Mesodermal cell (in vitro differentiated cells): Measurements from ENCODE around the gene DDX50. TPM values are rescaled to one million over a fixed set of nuclear protein-coding genes. Genes with fewer than 3 reads are reported as not detected.
"Not testable (repeated sequence)": the region's sequence is repeated elsewhere in the genome, so short reads cannot be mapped to it uniquely, and the experiment has no call there.

ENCODE experiments used
- H3K27ac ChIP-seq: 2 replicates; pipeline ENCODE4 v1.7.0; 2013; ENCODE audit warnings: mild to moderate bottlenecking, low read depth, low read length, moderate library complexity; ENCODE audit not compliant: severe bottlenecking
- H3K36me3 ChIP-seq: 2 replicates; pipeline ENCODE4 v1.7.1; 2013; ENCODE audit warnings: mild to moderate bottlenecking, low read length, moderate library complexity; ENCODE audit not compliant: control insufficient read depth, insufficient read depth
- H3K4me1 ChIP-seq: one replicate; pipeline ENCODE4 v1.7.1; 2013; ENCODE audit warnings: mild to moderate bottlenecking, low read length; ENCODE audit not compliant: insufficient read depth, control insufficient read depth, poor library complexity, severe bottlenecking
- H3K4me3 ChIP-seq: 2 replicates; pipeline ENCODE4 v1.7.0; 2013; ENCODE audit warnings: low read length, control low read depth, mild to moderate bottlenecking; ENCODE audit not compliant: insufficient read depth, poor library complexity, severe bottlenecking; ENCODE audit errors: extremely low read depth
- H3K9me3 ChIP-seq: 2 replicates; pipeline ENCODE4 v1.7.1; 2013; ENCODE audit warnings: mild to moderate bottlenecking, low read length, moderate library complexity; ENCODE audit not compliant: control insufficient read depth
- WGBS, 2 experiments: methylation state at CpG; one replicate each; pipeline ENCODE4 v1.1.5; 2013; ENCODE audit warnings: missing lambda C conversion rate in 2 of 2; ENCODE audit not compliant: insufficient coverage in 2 of 2; 5-methylcytosine and 5-hydroxymethylcytosine counted together
- polyA plus RNA-seq, 2 experiments: library from polyadenylated mRNA; stranded (reverse); fragments of 50-300 nt; gene quantifications; one replicate each; pipeline ENCODE4 v1.2.3, GENCODE V29; 2013

DDX50 gene, protein sequence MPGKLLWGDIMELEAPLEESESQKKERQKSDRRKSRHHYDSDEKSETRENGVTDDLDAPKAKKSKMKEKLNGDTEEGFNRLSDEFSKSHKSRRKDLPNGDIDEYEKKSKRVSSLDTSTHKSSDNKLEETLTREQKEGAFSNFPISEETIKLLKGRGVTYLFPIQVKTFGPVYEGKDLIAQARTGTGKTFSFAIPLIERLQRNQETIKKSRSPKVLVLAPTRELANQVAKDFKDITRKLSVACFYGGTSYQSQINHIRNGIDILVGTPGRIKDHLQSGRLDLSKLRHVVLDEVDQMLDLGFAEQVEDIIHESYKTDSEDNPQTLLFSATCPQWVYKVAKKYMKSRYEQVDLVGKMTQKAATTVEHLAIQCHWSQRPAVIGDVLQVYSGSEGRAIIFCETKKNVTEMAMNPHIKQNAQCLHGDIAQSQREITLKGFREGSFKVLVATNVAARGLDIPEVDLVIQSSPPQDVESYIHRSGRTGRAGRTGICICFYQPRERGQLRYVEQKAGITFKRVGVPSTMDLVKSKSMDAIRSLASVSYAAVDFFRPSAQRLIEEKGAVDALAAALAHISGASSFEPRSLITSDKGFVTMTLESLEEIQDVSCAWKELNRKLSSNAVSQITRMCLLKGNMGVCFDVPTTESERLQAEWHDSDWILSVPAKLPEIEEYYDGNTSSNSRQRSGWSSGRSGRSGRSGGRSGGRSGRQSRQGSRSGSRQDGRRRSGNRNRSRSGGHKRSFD
- polyA plus RNA-seq (2013, experiment 1 of 2): 50.0 TPM
- 56.9 TPM for polyA plus RNA-seq (2013, experiment 2 of 2)

DNA sequence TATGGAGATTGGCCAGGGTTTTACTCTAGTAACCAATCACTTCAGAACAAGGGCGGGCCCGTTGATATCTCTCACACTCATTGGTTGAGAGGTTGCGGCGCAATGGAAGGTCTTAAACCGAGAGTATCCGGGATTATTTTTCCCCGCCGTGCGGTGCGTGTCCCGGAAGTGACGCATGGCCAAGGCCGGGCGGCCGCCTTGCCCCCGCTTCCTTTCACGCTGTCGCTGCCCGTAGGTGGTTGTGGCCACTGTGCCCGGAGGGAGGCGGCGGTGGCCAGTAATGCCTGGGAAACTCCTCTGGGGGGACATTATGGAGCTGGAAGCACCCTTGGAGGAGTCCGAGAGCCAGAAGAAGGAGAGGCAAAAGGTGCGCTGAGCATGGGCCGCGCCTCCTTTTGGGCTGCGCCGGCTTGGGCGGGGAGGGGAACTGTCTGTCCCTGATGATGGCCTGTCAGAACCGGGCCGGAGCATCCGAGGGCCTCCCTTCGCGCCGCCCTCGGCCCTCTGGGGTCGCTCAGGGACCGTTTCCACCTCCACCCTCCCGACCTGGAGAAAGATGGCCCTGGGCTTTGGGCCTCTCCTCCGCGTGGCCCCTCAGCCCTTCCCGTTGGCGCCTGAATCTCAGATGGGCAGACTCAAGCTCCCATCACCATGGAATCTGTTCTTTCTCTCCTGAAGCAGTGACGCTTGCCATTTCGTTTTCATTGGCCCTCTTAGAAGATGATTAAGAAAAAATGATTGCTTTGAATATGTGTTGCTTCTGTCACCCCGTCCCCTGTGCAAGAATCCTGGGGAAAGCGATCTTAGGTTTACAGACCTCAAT is at the start of gene DDX50:
DDX50 (plus strand) TSS at position 211 of the 823 bp plus-strand sequence; CDS start at position 281, 70 bp downstream.
- Histone ChIP-seq H3K4me1 (no peaks in the 10 kb centered on the region), H3K9me3 (no peaks in the 10 kb centered on the region), H3K4me3 (peak within 1 kb of the TSS; percentile 89), H3K36me3 (peaks cover 7% of the 10 kb centered on the region), H3K27ac (peak within 1 kb of the TSS; percentile 100)
- WGBS, 2 experiments: 0 to 1% methylated on average over 42 to 44 of the region's 47 CpGs

DNA sequence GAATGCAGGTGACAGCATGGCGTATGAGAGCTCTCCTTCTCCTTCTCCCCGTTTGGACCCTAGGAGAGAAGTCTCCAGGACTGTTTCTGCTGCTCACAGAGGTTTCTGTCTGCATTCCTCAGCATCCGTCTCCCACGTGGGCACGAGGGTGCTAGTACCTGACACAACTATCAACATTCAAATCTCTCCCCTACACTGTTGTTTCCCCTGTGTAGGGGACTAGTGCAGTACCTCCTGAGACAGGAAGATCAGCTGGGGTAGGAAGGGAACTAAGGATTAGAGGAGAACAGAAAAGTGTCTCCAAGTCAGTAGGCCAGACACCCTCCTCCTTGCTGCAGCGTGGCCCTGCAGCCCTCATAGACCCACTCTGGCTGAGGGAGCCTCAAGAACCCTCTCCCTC is 44.8 kb upstream of the DDX50 start:
- Histone ChIP-seq H3K4me1 (no peaks in the 10 kb centered on the region), H3K9me3 (peaks cover 16% of the 10 kb centered on the region), H3K27ac (no peak overlapping the region), H3K4me3 (no peak overlapping the region), H3K36me3 (no peaks in the 10 kb centered on the region)
- WGBS, 2 experiments: 70 to 81% methylated on average over 3 to 4 of the region's 6 CpGs

DNA sequence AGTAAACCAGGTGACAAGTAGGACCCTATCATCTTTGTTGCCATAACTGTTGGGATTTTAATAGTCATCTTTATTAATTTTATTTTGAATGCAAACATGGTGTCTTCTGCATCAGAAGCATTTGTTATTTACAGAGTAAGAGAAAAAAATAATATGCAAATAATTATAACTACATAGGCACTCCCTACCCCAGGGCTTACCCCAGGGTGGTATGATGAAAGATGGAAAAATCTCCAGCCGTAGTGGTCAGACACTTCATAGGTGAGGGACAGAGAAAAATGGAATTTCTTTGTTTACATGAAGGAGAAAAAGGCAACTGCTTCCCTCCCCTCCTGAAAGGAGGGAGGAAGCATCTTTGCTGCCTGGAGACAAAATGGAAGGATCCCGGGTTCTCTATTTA is 44.1 kb upstream of the DDX50 start:
- 83 to 100% methylated on average over 1 of the region's 2 CpGs for WGBS, 2 experiments
- Histone ChIP-seq H3K36me3 (no peaks in the 10 kb centered on the region), H3K4me3 (no peak overlapping the region), H3K27ac (no peak overlapping the region), H3K4me1 (no peaks in the 10 kb centered on the region), H3K9me3 (peaks cover 23% of the 10 kb centered on the region)

DNA sequence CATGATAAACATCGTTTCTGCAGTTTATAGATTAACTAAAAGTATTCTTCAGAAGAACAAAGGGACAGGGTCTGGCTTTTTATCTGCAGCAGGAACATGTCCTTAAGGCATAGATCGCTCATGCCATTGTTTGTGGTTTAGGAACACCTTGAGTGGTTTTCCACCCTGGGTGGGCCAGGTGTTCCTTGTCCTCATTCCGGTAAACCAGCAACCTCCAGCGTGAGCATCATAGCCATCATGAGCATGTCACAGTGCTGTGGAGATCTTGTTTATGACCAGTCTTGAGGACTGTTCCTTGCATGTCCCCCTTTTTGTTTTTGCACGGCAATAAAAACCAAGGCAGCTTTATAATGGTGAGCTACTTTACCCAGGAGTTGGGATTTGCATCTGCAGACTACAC is 39.9 kb upstream of the DDX50 start:
- H3K4me3 ChIP-seq: no peak overlapping the region

DNA sequence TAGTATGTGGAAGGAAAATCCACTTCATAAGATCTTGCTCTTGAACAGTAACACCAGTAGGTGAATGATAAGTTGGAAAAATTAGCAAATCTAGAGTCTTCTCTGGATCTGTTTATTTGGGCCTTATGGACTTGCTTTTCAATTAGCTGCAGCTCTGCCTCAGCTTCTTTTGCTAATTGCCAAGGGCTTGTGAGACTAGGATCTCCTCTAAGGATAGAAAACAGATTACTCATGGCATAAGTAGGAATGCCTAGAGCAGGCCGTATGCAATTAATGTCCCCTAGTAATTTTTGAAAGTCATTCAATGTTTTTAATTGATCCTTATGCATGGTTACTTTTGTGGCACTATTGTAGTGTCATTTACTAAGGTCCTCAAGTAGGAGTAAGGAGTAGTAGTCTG is 36.5 kb upstream of the DDX50 start:
- no peaks in the 10 kb centered on the region for H3K36me3 ChIP-seq
- no peak overlapping the region for H3K4me3 ChIP-seq
- 100% methylated on average over 1 of the region's 1 CpG; no CpG with 5 or more reads in 1 of the 2 experiments for WGBS, 2 experiments
- no peak overlapping the region for H3K27ac ChIP-seq
- peaks cover 37% of the 10 kb centered on the region for H3K9me3 ChIP-seq
- H3K4me1 ChIP-seq: no peaks in the 10 kb centered on the region

More for the DNA sequence above, 39.9 kb upstream of the DDX50 start:
- WGBS, 2 experiments: 93% methylated on average over 2 of the region's 5 CpGs; no CpG with 5 or more reads in 1 of the 2 experiments
- Histone ChIP-seq H3K4me1 (no peaks in the 10 kb centered on the region), H3K9me3 (peaks cover 26% of the 10 kb centered on the region), H3K36me3 (no peaks in the 10 kb centered on the region), H3K27ac (no peak overlapping the region)

DNA sequence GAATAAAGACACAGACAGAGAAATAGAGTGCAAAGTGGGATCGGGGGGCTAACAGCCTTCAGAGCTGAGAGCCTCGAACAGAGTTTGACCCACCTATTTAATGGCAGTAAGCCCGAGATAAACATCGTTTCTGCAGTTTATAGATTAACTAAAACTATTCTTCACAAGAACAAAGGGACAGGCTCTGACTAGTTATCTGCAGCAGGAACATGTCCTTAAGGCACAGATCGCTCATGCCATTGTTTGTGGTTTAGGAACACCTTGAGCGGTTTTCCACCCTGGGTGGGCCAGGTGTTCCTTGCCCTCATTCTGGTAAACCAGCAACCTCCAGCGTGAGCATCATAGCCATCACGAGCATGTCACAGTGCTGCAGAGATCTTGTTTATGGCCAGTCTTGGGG is 32.9 kb upstream of the DDX50 start:
- WGBS, 2 experiments: 89 to 97% methylated on average over 6 of the region's 8 CpGs
- not testable (repeated sequence) for H3K27ac ChIP-seq, H3K4me3 ChIP-seq, H3K36me3 ChIP-seq
- Histone ChIP-seq H3K9me3 (peaks cover 13% of the 10 kb centered on the region), H3K4me1 (peaks cover 16% of the 10 kb centered on the region)

DNA sequence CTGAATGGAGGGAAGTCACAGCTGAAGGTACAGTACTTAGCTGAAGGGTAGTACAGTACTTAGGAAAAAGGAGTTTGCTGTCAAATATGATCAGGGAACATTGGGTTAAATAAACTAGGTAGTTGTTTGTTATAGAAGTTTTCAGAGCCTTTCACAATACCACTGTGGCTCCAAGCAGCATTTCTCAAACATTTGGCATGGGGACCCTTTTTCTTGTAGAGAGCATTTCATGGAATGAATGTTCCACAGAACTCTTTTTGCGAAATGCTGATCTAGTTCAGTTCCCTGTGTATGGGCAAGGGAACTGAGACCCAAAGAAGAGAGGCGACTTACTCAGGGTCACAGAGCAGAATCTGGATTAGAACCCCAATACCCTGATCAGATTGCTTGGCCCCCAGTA is 31.5 kb upstream of the DDX50 start:
- 44 to 60% methylated on average over 1 to 2 of the region's 2 CpGs for WGBS, 2 experiments
- H3K4me1 ChIP-seq: peaks cover 16% of the 10 kb centered on the region
- no peak overlapping the region for H3K4me3 ChIP-seq
- H3K9me3 ChIP-seq: peaks cover 13% of the 10 kb centered on the region
- no peak overlapping the region for H3K27ac ChIP-seq
- H3K36me3 ChIP-seq: no peaks in the 10 kb centered on the region

DNA sequence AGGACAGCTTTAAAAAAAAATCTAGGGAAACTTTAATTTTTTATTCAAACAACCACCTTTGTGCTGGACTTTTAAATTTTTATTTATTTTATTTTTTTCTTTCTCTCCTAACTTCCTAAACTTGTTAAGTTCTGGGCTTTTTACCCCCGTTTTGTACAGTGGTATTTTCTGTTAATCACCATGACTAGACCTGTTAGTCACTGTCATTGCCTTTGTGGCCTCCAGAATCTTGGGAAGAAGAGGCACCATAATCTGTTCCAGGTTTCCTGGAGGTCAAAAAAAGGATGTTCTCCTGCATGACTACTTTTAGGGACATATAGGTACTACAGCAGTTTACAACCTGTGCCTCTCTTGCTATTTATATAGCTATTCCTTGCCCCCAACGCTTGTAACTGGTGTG is 31.1 kb upstream of the DDX50 start:
- Histone ChIP-seq H3K9me3 (peaks cover 13% of the 10 kb centered on the region), H3K4me3 (no peak overlapping the region), H3K36me3 (no peaks in the 10 kb centered on the region), H3K27ac (no peak overlapping the region), H3K4me1 (peaks cover 16% of the 10 kb centered on the region)
- WGBS, 2 experiments: 44% methylated on average over 1 of the region's 2 CpGs; no CpG with 5 or more reads in 1 of the 2 experiments

DNA sequence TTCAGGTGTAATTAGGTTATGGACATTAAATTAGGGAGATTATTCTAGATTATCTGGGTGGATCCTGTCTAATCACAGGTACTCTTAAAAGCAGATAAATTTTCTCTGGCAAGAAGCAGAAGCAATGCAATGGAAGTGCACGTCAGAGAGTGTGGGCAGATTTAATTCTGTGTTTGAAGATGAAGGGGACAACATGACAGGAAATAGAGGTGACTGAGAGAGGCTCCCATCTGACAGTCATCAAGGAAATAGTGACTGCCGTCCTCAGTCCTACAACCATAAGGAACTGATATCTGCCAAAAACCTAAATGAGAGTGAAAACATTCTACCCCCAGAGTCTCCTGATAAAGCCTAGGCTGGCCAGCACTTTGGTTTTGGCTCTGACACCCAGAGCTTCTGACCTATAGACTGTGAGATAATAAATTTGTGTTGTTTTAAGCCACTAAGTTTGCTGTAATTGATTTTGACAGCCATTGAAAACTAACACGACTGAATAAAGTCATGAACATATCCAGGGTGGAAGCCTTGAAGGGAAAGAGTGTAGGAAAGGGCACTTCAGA is 30.5 kb upstream of the DDX50 start:
- 55 to 73% methylated on average over 2 of the region's 3 CpGs for WGBS, 2 experiments
- peak overlapping the region; percentile 90 for H3K27ac ChIP-seq
- peaks cover 16% of the 10 kb centered on the region for H3K4me1 ChIP-seq
- H3K36me3 ChIP-seq: no peaks in the 10 kb centered on the region
- H3K9me3 ChIP-seq: peaks cover 13% of the 10 kb centered on the region
- no peak overlapping the region for H3K4me3 ChIP-seq

DNA sequence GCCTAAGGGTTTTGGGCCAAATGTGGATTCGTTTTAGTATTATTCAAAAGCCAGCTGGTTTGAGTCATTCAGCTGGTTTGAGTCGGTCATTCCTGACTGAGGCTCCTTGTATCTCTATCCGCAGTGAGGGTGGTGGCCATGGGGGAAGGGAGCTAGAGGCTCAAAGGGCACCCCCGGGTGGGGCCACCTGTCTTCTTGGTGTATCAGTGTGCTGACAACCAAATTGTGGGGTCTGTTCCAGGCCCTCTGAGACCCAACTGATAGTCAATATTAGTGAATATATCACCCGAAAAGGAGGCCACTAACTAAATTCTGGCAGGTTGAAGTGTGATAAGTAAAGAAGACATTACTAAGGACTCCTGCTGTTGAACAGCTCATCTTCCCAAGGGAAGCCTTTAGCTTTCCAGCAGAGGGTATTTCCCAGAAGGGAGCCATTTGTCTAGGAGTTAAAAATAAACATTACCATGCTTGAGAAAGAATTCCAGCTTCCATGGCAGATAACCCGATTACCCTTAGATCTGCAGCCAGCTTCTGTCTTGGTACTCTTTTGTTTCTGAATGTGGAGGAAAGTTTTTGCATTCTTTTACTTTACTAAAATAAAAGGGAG is 29.9 kb upstream of the DDX50 start:
- Histone ChIP-seq H3K36me3 (no peaks in the 10 kb centered on the region), H3K27ac (peak overlapping the region; percentile 90), H3K9me3 (peaks cover 13% of the 10 kb centered on the region), H3K4me1 (peaks cover 16% of the 10 kb centered on the region), H3K4me3 (no peak overlapping the region)
- 25 to 40% methylated on average over 2 to 4 of the region's 6 CpGs for WGBS, 2 experiments
